G401.6 (cell line): Measurements from ENCODE around the gene TMCC3.
"Not testable (repeated sequence)": the region's sequence is repeated elsewhere in the genome, so short reads cannot be mapped to it uniquely, and the experiment has no call there.

Experiments used
- FAIRE-seq: peaks from 2 replicates; lab custom pipeline; 2012; peaks lifted over from hg19 to GRCh38; lab: Jason Lieb, UNC

Gene TMCC3

GRCh38 chr12:94650143-94651056 is at the start of gene TMCC3:
Gene TMCC3, minus strand, starts transcription at chr12:94650557. Its CDS starts 127 bp downstream, at chr12:94650430.
- no peak for FAIRE-seq

- FAIRE-seq = no peak
Observed at GRCh38 chr12:94699801-94700200, 49.4 kb upstream of the TMCC3 start.

- FAIRE-seq = no peak
Observed at GRCh38 chr12:94698578-94698977, 48.2 kb upstream of the TMCC3 start.

- FAIRE-seq = no peak
Observed at GRCh38 chr12:94697631-94698030, 47.3 kb upstream of the TMCC3 start.

GRCh38 chr12:94694732-94695131 is 44.4 kb upstream of the TMCC3 start:
- no peak for FAIRE-seq

GRCh38 chr12:94692826-94693225 is 42.5 kb upstream of the TMCC3 start:
- not testable (repeated sequence) for FAIRE-seq

- no peak for FAIRE-seq
Observed at GRCh38 chr12:94690198-94690771, 39.9 kb upstream of the TMCC3 start.

- no peak for FAIRE-seq
Observed at GRCh38 chr12:94689646-94690036, 39.3 kb upstream of the TMCC3 start.

- FAIRE-seq = no peak
Observed at GRCh38 chr12:94689002-94689645, 38.8 kb upstream of the TMCC3 start.

- no peak for FAIRE-seq
Observed at GRCh38 chr12:94687891-94688290, 37.5 kb upstream of the TMCC3 start.

GRCh38 chr12:94686834-94687628 is 36.7 kb upstream of the TMCC3 start:
- FAIRE-seq = no peak

- no peak for FAIRE-seq
Observed at GRCh38 chr12:94684416-94685142, 34.2 kb upstream of the TMCC3 start.

- FAIRE-seq = no peak
Observed at GRCh38 chr12:94679554-94680195, 29.3 kb upstream of the TMCC3 start.

GRCh38 chr12:94678849-94679248 is 28.5 kb upstream of the TMCC3 start:
- FAIRE-seq = no peak

- no peak for FAIRE-seq
Observed at GRCh38 chr12:94678379-94678778, 28.0 kb upstream of the TMCC3 start.

- no peak for FAIRE-seq
Observed at GRCh38 chr12:94677778-94678177, 27.4 kb upstream of the TMCC3 start.

GRCh38 chr12:94676922-94677321 is 26.6 kb upstream of the TMCC3 start:
- no peak for FAIRE-seq

GRCh38 chr12:94676031-94676641 is 25.8 kb upstream of the TMCC3 start:
- FAIRE-seq = no peak

- FAIRE-seq = no peak
Observed at GRCh38 chr12:94674835-94675234, 24.5 kb upstream of the TMCC3 start.

- no peak for FAIRE-seq
Observed at GRCh38 chr12:94674051-94674451, 23.7 kb upstream of the TMCC3 start.

GRCh38 chr12:94673496-94673895 is 23.1 kb upstream of the TMCC3 start:
- no peak for FAIRE-seq
